GM12864 (cell line): Measurements from ENCODE around the gene LMF2.
A peak's percentile ranks its signal among the peaks of the same experiment; 100 is the strongest.

Experiments
- DNase-seq: peaks from one replicate; pipeline ENCODE4 v3.0.0-alpha.2; 2011; ENCODE audit warnings: low read depth
- H3K4me3 ChIP-seq: 2 replicates; pipeline ENCODE4 v1.5.1; 2011; ENCODE audit warnings: mild to moderate bottlenecking, low read depth, low read length, control low read depth
- CTCF ChIP-seq: IDR thresholded peaks from 2 replicates; pipeline ENCODE4 v1.5.1; 2011; ENCODE audit warnings: low read depth, mild to moderate bottlenecking, moderate library complexity, low read length, control low read depth, inconsistent platforms; ENCODE audit errors: missing control alignments

LMF2 gene

GRCh38 chr22:50507421-50507990, at the start of gene LMF2:
Gene LMF2 (minus strand): TSS chr22:50507702. CDS start chr22:50507675, 27 bp downstream.
- no peak for DNase-seq

GRCh38 chr22:50556703-50557102, 49.2 kb upstream of the LMF2 start:
- TF ChIP-seq CTCF, result no peak
- no peak overlapping the region for H3K4me3 ChIP-seq

More at GRCh38 chr22:50507421-50507990, at the start of gene LMF2:
- no peak for TF ChIP-seq CTCF
- peak within 1 kb of the TSS; percentile 83 for H3K4me3 ChIP-seq

GRCh38 chr22:50553310-50553709, 45.8 kb upstream of the LMF2 start:
- TF ChIP-seq CTCF, result no peak
- H3K4me3 ChIP-seq, result no peak overlapping the region
- no peak for DNase-seq

More at GRCh38 chr22:50556703-50557102, 49.2 kb upstream of the LMF2 start:
- DNase-seq, result no peak

- DNase-seq, result no peak
- TF ChIP-seq CTCF, result no peak
- H3K4me3 ChIP-seq, result no peak overlapping the region
These were observed 43.8 kb upstream of the LMF2 start for GRCh38 chr22:50551160-50551752.

- no peak for DNase-seq
- TF ChIP-seq CTCF, result no peak
- H3K4me3 ChIP-seq, result no peak overlapping the region
These were observed 42.9 kb upstream of the LMF2 start for GRCh38 chr22:50550395-50550794.

- DNase-seq, result no peak
- TF ChIP-seq CTCF, result no peak
- peak overlapping the region; percentile 30 for H3K4me3 ChIP-seq
These were observed 41.7 kb upstream of the LMF2 start for GRCh38 chr22:50548921-50549790.
